ENCODE results near the gene TIE1.

TIE1 gene

GRCh38 chr1:43357251-43357650, 56.5 kb downstream of the TIE1 start:
- H3K27me3 ChIP-seq (ENCODE audit: control insufficient read depth in 1 of 2, insufficient read depth in 2 of 2, low read length in 2 of 2) = no peaks in the 10 kb centered on the region
- no peak overlapping the region for H3K27ac ChIP-seq (ENCODE audit: low read length)
- peaks cover 4 to 8% of the 10 kb centered on the region in 2 donors for H3K36me3 ChIP-seq (ENCODE audit: control insufficient read depth in 2 of 2, insufficient read depth in 2 of 2, low read length in 2 of 2)
- H3K9ac ChIP-seq (ENCODE audit: low read length in 2 of 2) = no peak overlapping the region
- no peak overlapping the region for H3K4me3 ChIP-seq (ENCODE audit: low read length in 2 of 2)
- H3K4me1 ChIP-seq (ENCODE audit: control insufficient read depth, insufficient read depth, low read length) = peaks cover 13% of the 10 kb centered on the region
- no peaks in the 10 kb centered on the region for H3K9me3 ChIP-seq (ENCODE audit: control insufficient read depth in 2 of 2, low read length in 2 of 2)

- Histone ChIP-seq H3K27me3 (ENCODE audit: control insufficient read depth in 1 of 2, insufficient read depth in 2 of 2, low read length in 2 of 2) (no peaks in the 10 kb centered on the region), H3K9ac (ENCODE audit: low read length in 2 of 2) (peak overlapping the region; percentile 95 to 98), H3K9me3 (ENCODE audit: control insufficient read depth in 2 of 2, low read length in 2 of 2) (no peaks in the 10 kb centered on the region), H3K4me3 (ENCODE audit: low read length in 2 of 2) (peak overlapping the region; percentile 88 to 90), H3K36me3 (ENCODE audit: control insufficient read depth in 2 of 2, insufficient read depth in 2 of 2, low read length in 2 of 2) (peaks cover 4 to 13% of the 10 kb centered on the region in 2 donors), H3K27ac (ENCODE audit: low read length) (peak overlapping the region; percentile 89), H3K4me1 (ENCODE audit: control insufficient read depth, insufficient read depth, low read length) (peaks cover 13% of the 10 kb centered on the region)
Observed at GRCh38 chr1:43358121-43358745, 57.5 kb downstream of the TIE1 start.

- Histone ChIP-seq H3K36me3 (ENCODE audit: control insufficient read depth in 2 of 2, insufficient read depth in 2 of 2, low read length in 2 of 2) (peaks cover 9 to 20% of the 10 kb centered on the region in 2 donors), H3K4me1 (ENCODE audit: control insufficient read depth, insufficient read depth, low read length) (peaks cover 13% of the 10 kb centered on the region), H3K9ac (ENCODE audit: low read length in 2 of 2) (peak within 1 kb of the TSS; percentile 95 to 98), H3K27ac (ENCODE audit: low read length) (peak within 1 kb of the TSS; percentile 89), H3K9me3 (ENCODE audit: control insufficient read depth in 2 of 2, low read length in 2 of 2) (no peaks in the 10 kb centered on the region), H3K4me3 (ENCODE audit: low read length in 2 of 2) (peak within 1 kb of the TSS; percentile 88 to 90), H3K27me3 (ENCODE audit: control insufficient read depth in 1 of 2, insufficient read depth in 2 of 2, low read length in 2 of 2) (no peaks in the 10 kb centered on the region)
Observed at GRCh38 chr1:43358746-43359693, 58.2 kb downstream of the TIE1 start, which contains the start of gene CDC20. Gene CDC20 (plus strand): TSS chr1:43358981. CDS start chr1:43359216, 235 bp downstream.

- no peak overlapping the region for H3K27ac ChIP-seq (ENCODE audit: low read length)
- H3K4me3 ChIP-seq (ENCODE audit: low read length in 2 of 2) = no peak overlapping the region
- no peaks in the 10 kb centered on the region for H3K27me3 ChIP-seq (ENCODE audit: control insufficient read depth in 1 of 2, insufficient read depth in 2 of 2, low read length in 2 of 2)
- H3K9ac ChIP-seq (ENCODE audit: low read length in 2 of 2) = no peak overlapping the region
- H3K4me1 ChIP-seq (ENCODE audit: control insufficient read depth, insufficient read depth, low read length) = peaks cover 13% of the 10 kb centered on the region
- peaks cover 16 to 27% of the 10 kb centered on the region in 2 donors for H3K36me3 ChIP-seq (ENCODE audit: control insufficient read depth in 2 of 2, insufficient read depth in 2 of 2, low read length in 2 of 2)
- H3K9me3 ChIP-seq (ENCODE audit: control insufficient read depth in 2 of 2, low read length in 2 of 2) = no peaks in the 10 kb centered on the region
Observed at GRCh38 chr1:43359696-43360095, 58.9 kb downstream of the TIE1 start.

DNA sequence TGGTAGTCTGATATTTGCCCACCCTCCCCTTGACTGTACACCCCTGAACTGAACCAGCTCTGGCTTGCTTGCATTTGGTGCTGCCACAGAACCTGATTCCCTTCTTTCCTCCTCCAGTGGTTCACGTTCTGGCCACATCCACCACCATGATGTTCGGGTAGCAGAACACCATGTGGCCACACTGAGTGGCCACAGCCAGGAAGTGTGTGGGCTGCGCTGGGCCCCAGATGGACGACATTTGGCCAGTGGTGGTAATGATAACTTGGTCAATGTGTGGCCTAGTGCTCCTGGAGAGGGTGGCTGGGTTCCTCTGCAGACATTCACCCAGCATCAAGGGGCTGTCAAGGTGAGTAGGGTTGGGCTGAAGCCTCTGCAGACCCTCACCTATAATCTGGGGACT, 59.8 kb downstream of the TIE1 start:
- no peak overlapping the region for H3K4me3 ChIP-seq (ENCODE audit: low read length in 2 of 2)
- H3K4me1 ChIP-seq (ENCODE audit: control insufficient read depth, insufficient read depth, low read length) = peaks cover 13% of the 10 kb centered on the region
- H3K36me3 ChIP-seq (ENCODE audit: control insufficient read depth in 2 of 2, insufficient read depth in 2 of 2, low read length in 2 of 2) = peaks cover 22 to 36% of the 10 kb centered on the region in 2 donors
- H3K9me3 ChIP-seq (ENCODE audit: control insufficient read depth in 2 of 2, low read length in 2 of 2) = no peaks in the 10 kb centered on the region
- no peak overlapping the region for H3K27ac ChIP-seq (ENCODE audit: low read length)
- H3K27me3 ChIP-seq (ENCODE audit: control insufficient read depth in 1 of 2, insufficient read depth in 2 of 2, low read length in 2 of 2) = no peaks in the 10 kb centered on the region
- H3K9ac ChIP-seq (ENCODE audit: low read length in 2 of 2) = no peak overlapping the region

- H3K4me3 ChIP-seq (ENCODE audit: low read length in 2 of 2) = no peak overlapping the region
- H3K9me3 ChIP-seq (ENCODE audit: control insufficient read depth in 2 of 2, low read length in 2 of 2) = no peaks in the 10 kb centered on the region
- peaks cover 22 to 36% of the 10 kb centered on the region in 2 donors for H3K36me3 ChIP-seq (ENCODE audit: control insufficient read depth in 2 of 2, insufficient read depth in 2 of 2, low read length in 2 of 2)
- no peaks in the 10 kb centered on the region for H3K27me3 ChIP-seq (ENCODE audit: control insufficient read depth in 1 of 2, insufficient read depth in 2 of 2, low read length in 2 of 2)
- no peak overlapping the region for H3K27ac ChIP-seq (ENCODE audit: low read length)
- H3K4me1 ChIP-seq (ENCODE audit: control insufficient read depth, insufficient read depth, low read length) = peaks cover 22% of the 10 kb centered on the region
- H3K9ac ChIP-seq (ENCODE audit: low read length in 2 of 2) = no peak overlapping the region
Observed at GRCh38 chr1:43363283-43363934, 62.6 kb downstream of the TIE1 start.

- H3K36me3 ChIP-seq (ENCODE audit: control insufficient read depth in 2 of 2, insufficient read depth in 2 of 2, low read length in 2 of 2) = peaks cover 22 to 36% of the 10 kb centered on the region in 2 donors
- peaks cover 26% of the 10 kb centered on the region for H3K4me1 ChIP-seq (ENCODE audit: control insufficient read depth, insufficient read depth, low read length)
- no peak overlapping the region for H3K4me3 ChIP-seq (ENCODE audit: low read length in 2 of 2)
- no peak overlapping the region for H3K27ac ChIP-seq (ENCODE audit: low read length)
- no peaks in the 10 kb centered on the region for H3K9me3 ChIP-seq (ENCODE audit: control insufficient read depth in 2 of 2, low read length in 2 of 2)
- H3K9ac ChIP-seq (ENCODE audit: low read length in 2 of 2) = no peak overlapping the region
- no peaks in the 10 kb centered on the region for H3K27me3 ChIP-seq (ENCODE audit: control insufficient read depth in 1 of 2, insufficient read depth in 2 of 2, low read length in 2 of 2)
Observed at GRCh38 chr1:43363935-43364525, 63.2 kb downstream of the TIE1 start.

GRCh38 chr1:43365678-43366077, 64.9 kb downstream of the TIE1 start:
- H3K9me3 ChIP-seq (ENCODE audit: control insufficient read depth in 2 of 2, low read length in 2 of 2) = no peaks in the 10 kb centered on the region
- no peak overlapping the region for H3K4me3 ChIP-seq (ENCODE audit: low read length in 2 of 2)
- H3K27me3 ChIP-seq (ENCODE audit: control insufficient read depth in 1 of 2, insufficient read depth in 2 of 2, low read length in 2 of 2) = no peaks in the 10 kb centered on the region
- H3K36me3 ChIP-seq (ENCODE audit: control insufficient read depth in 2 of 2, insufficient read depth in 2 of 2, low read length in 2 of 2) = peaks cover 22 to 36% of the 10 kb centered on the region in 2 donors
- H3K4me1 ChIP-seq (ENCODE audit: control insufficient read depth, insufficient read depth, low read length) = peaks cover 23% of the 10 kb centered on the region
- peak overlapping the region in 1 of 2 donors; percentile 36 for H3K9ac ChIP-seq (ENCODE audit: low read length in 2 of 2)
- peak overlapping the region; percentile 70 for H3K27ac ChIP-seq (ENCODE audit: low read length)

DNA sequence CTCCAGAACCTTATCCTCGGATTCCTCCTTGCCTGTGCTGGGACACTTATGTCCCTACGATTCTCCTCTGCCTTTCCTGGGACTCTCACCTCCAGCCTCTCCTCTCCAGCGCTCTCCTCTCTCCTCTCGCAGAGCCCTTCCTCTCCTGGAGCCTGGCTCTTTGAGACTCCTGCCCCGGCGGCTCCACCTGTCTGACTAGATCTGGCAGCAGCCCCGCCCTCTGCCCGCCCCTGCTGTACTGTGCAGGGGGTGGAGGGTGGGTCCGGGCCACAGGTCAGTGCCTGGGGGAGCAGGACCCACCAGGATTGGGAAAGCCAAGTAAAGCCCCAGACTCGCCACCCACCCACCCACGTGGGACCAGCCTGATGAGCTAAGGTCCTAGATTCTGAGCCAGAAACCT, 65.4 kb downstream of the TIE1 start:
- Histone ChIP-seq H3K36me3 (ENCODE audit: control insufficient read depth in 2 of 2, insufficient read depth in 2 of 2, low read length in 2 of 2) (peaks cover 21 to 33% of the 10 kb centered on the region in 2 donors), H3K27ac (ENCODE audit: low read length) (peak overlapping the region; percentile 70), H3K4me3 (ENCODE audit: low read length in 2 of 2) (peak overlapping the region in 1 of 2 donors; percentile 83), H3K9me3 (ENCODE audit: control insufficient read depth in 2 of 2, low read length in 2 of 2) (no peaks in the 10 kb centered on the region), H3K4me1 (ENCODE audit: control insufficient read depth, insufficient read depth, low read length) (peaks cover 23% of the 10 kb centered on the region), H3K27me3 (ENCODE audit: control insufficient read depth in 1 of 2, insufficient read depth in 2 of 2, low read length in 2 of 2) (no peaks in the 10 kb centered on the region), H3K9ac (ENCODE audit: low read length in 2 of 2) (peak overlapping the region in 1 of 2 donors; percentile 36)

DNA sequence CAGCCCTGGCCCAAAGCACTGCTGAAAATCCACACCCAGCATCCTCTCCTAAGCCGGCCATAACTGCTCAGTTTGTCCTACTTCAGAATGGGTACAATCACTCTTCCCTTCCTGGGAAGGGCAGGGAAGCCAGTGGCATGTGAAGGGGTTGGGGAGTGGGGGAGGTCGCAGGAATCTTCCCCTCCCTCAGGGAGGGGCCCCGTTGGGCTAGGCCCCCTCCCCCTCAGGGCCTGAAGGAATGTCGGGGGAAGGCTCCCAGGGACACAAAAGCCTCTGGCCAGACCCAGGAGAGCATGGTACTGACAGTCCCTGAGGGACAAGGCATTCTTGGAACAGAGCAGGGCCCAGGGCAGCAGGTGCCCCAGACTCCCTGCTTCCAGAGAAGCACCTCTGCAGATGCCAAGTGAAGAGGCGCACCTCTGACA, 65.8 kb downstream of the TIE1 start:
- H3K9me3 ChIP-seq (ENCODE audit: control insufficient read depth in 2 of 2, low read length in 2 of 2) = no peaks in the 10 kb centered on the region
- no peaks in the 10 kb centered on the region for H3K27me3 ChIP-seq (ENCODE audit: control insufficient read depth in 1 of 2, insufficient read depth in 2 of 2, low read length in 2 of 2)
- H3K4me1 ChIP-seq (ENCODE audit: control insufficient read depth, insufficient read depth, low read length) = peaks cover 23% of the 10 kb centered on the region
- peak overlapping the region; percentile 70 for H3K27ac ChIP-seq (ENCODE audit: low read length)
- peaks cover 23 to 30% of the 10 kb centered on the region in 2 donors for H3K36me3 ChIP-seq (ENCODE audit: control insufficient read depth in 2 of 2, insufficient read depth in 2 of 2, low read length in 2 of 2)
- peak overlapping the region; percentile 78 to 83 for H3K4me3 ChIP-seq (ENCODE audit: low read length in 2 of 2)
- H3K9ac ChIP-seq (ENCODE audit: low read length in 2 of 2) = peak overlapping the region; percentile 76 to 83
